ENCODE measurements around the gene CTDSP2.

The CTDSP2 gene

DNA sequence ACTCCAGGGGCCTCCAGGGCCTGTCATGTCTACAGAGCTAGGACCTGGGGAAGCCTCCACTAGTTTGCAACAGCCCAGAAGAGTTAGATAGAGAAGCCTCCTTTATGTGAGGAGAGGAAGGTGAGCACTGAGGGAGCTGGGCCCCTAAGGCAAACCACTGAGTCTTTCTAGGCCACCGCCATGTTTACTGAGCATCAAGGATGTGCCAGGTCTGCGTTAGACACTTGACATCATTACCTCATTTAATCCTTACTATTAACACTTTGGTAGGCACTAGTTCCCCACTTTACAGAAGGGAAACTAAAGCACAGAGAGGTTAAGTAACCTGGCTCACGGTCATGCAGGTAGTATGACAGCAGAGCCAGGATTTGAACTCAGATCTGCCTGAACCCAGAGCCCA is 12.9 kb downstream of the CTDSP2 start:
- TF ChIP-seq, protein P1, sequence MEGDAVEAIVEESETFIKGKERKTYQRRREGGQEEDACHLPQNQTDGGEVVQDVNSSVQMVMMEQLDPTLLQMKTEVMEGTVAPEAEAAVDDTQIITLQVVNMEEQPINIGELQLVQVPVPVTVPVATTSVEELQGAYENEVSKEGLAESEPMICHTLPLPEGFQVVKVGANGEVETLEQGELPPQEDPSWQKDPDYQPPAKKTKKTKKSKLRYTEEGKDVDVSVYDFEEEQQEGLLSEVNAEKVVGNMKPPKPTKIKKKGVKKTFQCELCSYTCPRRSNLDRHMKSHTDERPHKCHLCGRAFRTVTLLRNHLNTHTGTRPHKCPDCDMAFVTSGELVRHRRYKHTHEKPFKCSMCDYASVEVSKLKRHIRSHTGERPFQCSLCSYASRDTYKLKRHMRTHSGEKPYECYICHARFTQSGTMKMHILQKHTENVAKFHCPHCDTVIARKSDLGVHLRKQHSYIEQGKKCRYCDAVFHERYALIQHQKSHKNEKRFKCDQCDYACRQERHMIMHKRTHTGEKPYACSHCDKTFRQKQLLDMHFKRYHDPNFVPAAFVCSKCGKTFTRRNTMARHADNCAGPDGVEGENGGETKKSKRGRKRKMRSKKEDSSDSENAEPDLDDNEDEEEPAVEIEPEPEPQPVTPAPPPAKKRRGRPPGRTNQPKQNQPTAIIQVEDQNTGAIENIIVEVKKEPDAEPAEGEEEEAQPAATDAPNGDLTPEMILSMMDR (IDR thresholded peaks at IDR 0.05) = no peak
- Histone ChIP-seq H3K4me1 (ENCODE audit: control insufficient read depth in 1 of 2, insufficient read depth in 1 of 2, low read depth in 1 of 2, low read length in 1 of 2) (peaks cover 87 to 89% of the 10 kb centered on the region in 2 experiments), H3K36me3 (peaks cover 25% of the 10 kb centered on the region), H3K27ac (peak overlapping the region; percentile 16), H3K9me3 (no peaks in the 10 kb centered on the region), H3K4me3 (ENCODE audit: low read depth in 1 of 2, low read length in 1 of 2) (no peak overlapping the region), H3K27me3 (no peaks in the 10 kb centered on the region)

GRCh38 chr12:57832966-57833365 is 13.6 kb downstream of the CTDSP2 start:
- Histone ChIP-seq H3K36me3 (peaks cover 32% of the 10 kb centered on the region), H3K4me1 (ENCODE audit: control insufficient read depth in 1 of 2, insufficient read depth in 1 of 2, low read depth in 1 of 2, low read length in 1 of 2) (peaks cover 80 to 82% of the 10 kb centered on the region in 2 experiments), H3K27ac (peak overlapping the region; percentile 16), H3K4me3 (ENCODE audit: low read depth in 1 of 2, low read length in 1 of 2) (no peak overlapping the region), H3K27me3 (no peaks in the 10 kb centered on the region), H3K9me3 (no peaks in the 10 kb centered on the region)
- TF ChIP-seq, protein P1 (IDR thresholded peaks at IDR 0.05) = no peak

- H3K9me3 ChIP-seq = no peaks in the 10 kb centered on the region
- TF ChIP-seq, protein P1 (IDR thresholded peaks at IDR 0.05) = no peak
- no peak overlapping the region for H3K27ac ChIP-seq
- H3K4me1 ChIP-seq (ENCODE audit: control insufficient read depth in 1 of 2, insufficient read depth in 1 of 2, low read depth in 1 of 2, low read length in 1 of 2) = peaks cover 54 to 56% of the 10 kb centered on the region in 2 experiments
- no peak overlapping the region for H3K4me3 ChIP-seq (ENCODE audit: low read depth in 1 of 2, low read length in 1 of 2)
- no peaks in the 10 kb centered on the region for H3K27me3 ChIP-seq
- H3K36me3 ChIP-seq = peaks cover 57% of the 10 kb centered on the region
Measured at GRCh38 chr12:57830393-57830792, 16.1 kb downstream of the CTDSP2 start.

DNA sequence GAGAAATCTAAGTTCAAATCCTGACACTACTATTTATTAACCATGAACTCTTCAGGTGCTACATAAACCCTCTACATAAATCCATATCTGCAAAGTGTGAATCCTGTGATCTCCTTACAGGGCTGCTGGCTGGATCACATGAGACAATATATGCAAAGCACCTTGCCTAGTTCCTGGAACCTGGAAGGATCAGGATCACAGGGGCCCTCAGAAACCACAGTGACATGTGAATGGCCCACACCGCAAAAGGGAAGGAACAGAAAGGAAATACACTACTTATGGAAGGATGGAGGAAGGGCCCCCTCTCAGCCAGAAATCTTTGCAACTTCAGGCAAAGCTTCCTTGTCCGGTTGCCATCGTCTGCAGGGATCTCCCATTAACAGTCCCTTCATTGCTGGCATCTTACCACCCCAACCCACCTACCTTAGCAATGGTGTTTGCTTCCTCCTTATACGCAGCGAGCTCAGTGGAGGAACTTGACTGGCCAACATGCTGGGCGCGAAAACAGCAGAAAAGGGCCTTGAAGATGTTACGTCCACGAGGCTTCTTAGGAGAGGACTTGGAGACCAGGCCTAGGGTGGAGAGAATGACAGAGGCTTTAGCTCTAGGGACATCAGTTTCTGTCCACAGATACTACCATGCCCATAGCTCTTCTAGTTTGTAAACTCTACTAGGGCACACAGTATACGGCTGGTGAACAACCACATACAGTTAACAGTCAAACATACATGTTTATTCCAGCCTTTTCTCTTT is 17.3 kb downstream of the CTDSP2 start:
- no peaks in the 10 kb centered on the region for H3K9me3 ChIP-seq
- peaks cover 45% of the 10 kb centered on the region in 2 experiments for H3K4me1 ChIP-seq (ENCODE audit: control insufficient read depth in 1 of 2, insufficient read depth in 1 of 2, low read depth in 1 of 2, low read length in 1 of 2)
- H3K27ac ChIP-seq = peak overlapping the region; percentile 50
- H3K27me3 ChIP-seq = no peaks in the 10 kb centered on the region
- TF ChIP-seq, protein P1 (IDR thresholded peaks at IDR 0.05) = no peak
- no peak overlapping the region for H3K4me3 ChIP-seq (ENCODE audit: low read depth in 1 of 2, low read length in 1 of 2)
- H3K36me3 ChIP-seq = peaks cover 69% of the 10 kb centered on the region

- Histone ChIP-seq H3K27ac (no peak overlapping the region), H3K4me3 (ENCODE audit: low read depth in 1 of 2, low read length in 1 of 2) (no peak overlapping the region), H3K27me3 (no peaks in the 10 kb centered on the region), H3K9me3 (no peaks in the 10 kb centered on the region), H3K4me1 (ENCODE audit: control insufficient read depth in 1 of 2, insufficient read depth in 1 of 2, low read depth in 1 of 2, low read length in 1 of 2) (peaks cover 28 to 30% of the 10 kb centered on the region in 2 experiments), H3K36me3 (peaks cover 87% of the 10 kb centered on the region)
- TF ChIP-seq, protein P1 (IDR thresholded peaks at IDR 0.05) = no peak
Measured at GRCh38 chr12:57826966-57827365, 19.6 kb downstream of the CTDSP2 start.

All from neutrophil (primary cell).